Stimulated activated CD8-positive, alpha-beta memory T cell treated with anti-CD3 and anti-CD28 coated beads, Interleukin-12 subunit alpha, Interleukin-12 subunit beta, amount 100 ng/mL, for 4 hours (primary cell): ENCODE data around the gene ASMTL.
"Not testable (repeated sequence)": the region's sequence is repeated elsewhere in the genome, so short reads cannot be mapped to it uniquely, and the experiment has no call there.

Experiments
- DNase-seq: peaks from one replicate; pipeline ENCODE4 v3.0.0-alpha.2; 2020; ENCODE audit warnings: low read depth

Gene ASMTL, protein sequence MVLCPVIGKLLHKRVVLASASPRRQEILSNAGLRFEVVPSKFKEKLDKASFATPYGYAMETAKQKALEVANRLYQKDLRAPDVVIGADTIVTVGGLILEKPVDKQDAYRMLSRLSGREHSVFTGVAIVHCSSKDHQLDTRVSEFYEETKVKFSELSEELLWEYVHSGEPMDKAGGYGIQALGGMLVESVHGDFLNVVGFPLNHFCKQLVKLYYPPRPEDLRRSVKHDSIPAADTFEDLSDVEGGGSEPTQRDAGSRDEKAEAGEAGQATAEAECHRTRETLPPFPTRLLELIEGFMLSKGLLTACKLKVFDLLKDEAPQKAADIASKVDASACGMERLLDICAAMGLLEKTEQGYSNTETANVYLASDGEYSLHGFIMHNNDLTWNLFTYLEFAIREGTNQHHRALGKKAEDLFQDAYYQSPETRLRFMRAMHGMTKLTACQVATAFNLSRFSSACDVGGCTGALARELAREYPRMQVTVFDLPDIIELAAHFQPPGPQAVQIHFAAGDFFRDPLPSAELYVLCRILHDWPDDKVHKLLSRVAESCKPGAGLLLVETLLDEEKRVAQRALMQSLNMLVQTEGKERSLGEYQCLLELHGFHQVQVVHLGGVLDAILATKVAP

DNA sequence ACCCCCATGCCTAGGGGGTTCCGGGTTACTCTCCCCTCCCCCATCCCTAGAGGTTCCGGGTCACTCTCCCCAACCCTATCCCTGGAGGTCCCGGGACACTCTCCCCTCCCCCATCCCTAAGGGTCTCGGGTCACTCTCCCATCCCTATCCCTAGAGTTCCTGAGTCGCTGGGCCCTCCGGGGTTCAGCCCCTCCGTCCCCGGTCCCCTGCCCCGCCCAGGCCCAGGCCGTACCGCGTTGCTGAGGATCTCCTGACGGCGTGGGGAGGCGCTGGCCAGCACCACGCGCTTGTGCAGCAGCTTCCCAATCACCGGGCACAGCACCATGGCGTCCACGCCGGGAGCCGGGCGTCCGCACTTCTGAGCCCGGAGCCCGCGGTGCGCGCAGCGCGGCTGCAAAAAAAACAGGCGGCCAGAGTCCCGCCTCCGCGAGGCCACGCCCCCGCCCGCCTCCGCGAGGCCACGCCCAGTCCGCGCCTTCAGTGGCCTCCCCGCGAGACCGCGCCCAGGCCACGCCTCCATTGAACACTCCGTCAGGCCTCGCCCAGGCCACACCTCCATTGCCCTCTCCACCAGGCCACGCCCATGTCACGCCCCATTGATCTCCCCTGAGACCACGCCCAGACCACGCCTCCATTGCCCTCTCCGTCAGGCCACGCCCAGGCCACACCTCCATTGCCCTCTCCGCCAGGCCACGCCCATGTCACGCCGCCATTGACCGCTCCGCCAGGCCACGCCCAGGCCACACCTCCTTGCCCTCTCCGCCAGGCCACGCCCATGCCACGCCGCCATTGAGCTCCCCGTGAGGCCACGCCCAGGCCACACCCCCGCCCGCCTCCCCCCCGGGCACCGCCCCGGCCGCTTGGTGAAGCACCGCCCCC lies at the start of gene ASMTL:
TSS of gene ASMTL (minus strand) at position 394 of the 879 bp plus-strand sequence. CDS start at position 325, 69 bp downstream.
- DNase-seq, result peak; percentile 100

DNA sequence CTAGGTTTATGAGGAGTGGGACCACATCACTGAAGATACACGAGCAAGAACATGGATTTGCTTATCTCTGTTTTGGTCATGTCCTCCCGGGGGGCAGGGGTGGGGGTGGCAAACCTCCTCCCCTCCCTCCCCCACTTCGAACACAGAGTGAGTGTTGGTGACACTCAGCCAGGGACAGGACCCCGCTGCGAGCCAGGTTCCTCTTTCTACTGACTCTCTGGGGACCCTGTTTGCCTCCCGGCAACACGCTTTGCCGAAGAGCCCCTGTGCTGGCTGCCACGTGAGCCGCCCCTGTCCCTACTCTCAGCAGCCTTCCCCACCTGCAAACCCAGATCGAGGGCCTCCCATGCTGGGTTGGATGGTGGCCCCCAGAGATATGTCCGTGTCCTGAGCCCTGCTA lies 49.5 kb upstream of the ASMTL start:
- DNase-seq, result no peak

DNA sequence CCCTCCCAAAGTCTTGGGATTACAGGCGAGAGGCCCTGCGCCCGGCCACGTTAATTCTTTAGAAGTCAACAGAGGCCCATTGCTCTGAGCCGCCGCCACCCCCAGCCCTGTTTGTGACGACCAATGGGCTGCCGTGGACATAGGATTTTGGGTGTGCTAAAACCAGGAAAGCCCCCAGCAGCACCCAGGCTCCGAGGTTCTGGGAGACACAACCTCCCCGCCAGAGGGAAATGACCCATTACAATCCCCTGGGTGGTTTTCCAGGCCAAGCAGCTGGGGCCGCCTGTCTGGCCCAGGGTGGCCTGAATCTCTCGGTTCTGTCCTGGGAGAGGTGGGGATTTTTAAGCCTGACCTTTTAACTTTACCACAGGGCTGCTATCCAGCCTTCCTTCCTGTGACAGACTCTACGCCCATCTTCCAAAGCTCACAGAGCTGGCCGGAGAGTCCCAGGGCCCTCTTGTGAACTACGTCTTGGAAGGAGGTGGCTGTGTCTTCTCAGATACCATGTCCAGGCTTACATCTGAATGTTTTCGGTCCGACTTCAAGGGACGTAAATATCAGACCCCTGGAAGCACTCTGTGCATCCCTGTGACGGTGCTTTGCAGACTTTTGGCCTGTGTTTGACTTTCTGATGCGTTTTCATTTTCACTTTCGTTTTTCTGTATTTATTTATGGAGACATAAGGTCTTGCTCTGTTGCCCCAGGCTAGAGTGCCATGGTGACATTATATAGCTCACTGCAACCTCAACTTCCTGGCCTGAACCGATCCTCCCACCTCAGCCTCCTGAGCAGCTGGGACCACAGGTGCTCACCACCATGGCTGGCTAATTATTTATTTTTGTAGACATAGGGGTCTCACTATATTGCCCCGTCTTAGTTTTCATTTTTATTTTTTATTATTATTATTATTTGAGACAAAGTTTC lies 48.3 kb upstream of the ASMTL start:
- no peak for DNase-seq

DNA sequence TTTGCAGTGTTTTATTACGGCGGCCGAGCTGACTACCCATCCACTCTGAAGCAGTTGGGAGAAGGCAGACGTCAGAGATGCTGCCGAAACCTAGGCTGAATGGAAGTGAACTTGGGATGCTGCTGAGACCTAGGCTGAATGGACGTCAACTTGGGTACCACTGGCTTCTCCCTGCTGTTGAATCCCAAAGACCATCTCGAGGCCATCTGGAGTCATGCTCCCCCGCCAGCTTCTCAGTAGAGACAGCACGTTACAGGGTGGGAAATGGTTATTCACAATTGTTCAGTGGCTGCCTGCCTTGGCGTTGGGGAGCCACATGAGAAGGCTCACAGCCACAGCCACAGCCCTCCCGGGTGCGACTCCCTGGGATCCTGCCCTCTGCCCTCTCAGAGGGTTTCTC lies 43.4 kb upstream of the ASMTL start:
- DNase-seq, result no peak

DNA sequence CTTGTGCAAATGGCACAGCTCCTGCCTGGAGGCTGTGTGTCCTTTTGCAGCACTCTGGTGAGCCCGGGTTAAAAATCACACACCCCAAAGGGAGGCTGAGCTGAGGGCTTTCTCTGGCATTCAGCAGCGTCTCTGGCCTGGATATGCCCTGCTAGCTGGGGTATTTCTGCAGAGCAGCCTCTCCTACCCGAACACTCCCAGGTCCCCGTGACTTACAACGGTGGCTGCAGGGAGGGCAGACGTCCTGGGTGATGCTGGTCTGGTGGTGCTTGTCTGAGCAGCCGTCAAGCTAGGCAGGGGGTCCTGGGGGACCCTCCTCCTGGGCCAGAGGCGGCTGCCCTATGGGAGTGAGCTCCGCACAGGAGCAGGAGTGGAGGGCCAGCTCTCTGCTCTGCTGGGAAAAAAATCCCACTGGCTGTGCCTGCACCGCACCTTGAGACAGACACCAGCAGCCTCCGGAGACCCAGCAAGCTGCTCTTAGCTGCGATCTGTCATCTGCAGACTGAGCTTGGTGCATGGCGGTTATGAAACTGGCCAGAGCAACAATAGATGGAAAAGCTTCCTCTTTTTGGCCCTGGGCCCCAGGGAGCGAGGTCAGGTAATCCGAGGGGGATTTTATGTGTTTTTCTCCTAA lies 41.3 kb upstream of the ASMTL start:
- no peak for DNase-seq

DNA sequence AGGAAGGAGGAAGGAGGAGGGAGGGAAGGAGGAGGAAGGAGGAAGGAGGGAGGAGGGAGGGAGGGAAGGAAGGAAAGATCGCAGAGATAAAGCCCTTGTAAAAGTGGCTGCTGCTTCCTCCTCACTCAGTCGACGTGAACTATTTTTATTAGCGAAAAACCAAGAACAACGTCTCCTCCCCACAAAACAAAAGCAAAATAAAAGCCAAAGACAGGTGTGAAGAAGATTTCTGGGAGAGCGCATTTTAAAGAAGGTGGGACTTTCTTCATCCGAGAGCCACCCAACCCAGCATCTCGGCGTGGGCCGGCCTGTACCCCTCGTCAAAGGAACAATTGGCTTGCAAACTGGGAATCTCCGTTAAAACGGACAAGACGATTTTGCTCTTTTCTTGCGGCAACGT lies 40.7 kb upstream of the ASMTL start:
- no peak for DNase-seq

DNA sequence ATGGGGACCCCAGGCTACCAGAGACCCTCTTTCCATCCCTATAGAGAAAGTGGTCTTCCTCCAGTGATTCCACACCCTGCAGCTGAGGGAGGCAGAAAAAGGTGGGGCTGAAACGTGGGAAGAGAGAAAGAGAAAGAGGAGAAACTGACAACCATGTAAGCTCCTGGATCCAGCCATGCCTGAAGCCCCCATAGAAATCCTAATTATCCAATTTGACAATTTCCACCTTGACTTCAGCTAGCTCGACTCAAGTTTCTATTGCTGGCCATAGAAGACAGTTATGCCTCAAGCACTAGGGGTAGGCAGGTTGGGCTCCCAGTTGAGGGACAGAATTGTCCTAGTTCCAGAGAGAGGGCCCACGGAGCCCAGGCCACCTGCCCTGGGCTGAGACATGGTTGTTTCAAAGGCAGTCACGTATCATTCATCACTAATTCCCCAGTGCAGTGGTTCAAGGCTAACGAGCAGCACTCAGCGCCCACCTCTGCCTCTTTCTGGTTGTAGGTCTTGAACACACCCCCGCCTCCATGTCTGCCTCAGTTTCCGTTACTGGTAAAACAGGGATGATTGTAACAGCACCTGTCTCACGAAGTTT lies 39.8 kb upstream of the ASMTL start:
- DNase-seq, result no peak

DNA sequence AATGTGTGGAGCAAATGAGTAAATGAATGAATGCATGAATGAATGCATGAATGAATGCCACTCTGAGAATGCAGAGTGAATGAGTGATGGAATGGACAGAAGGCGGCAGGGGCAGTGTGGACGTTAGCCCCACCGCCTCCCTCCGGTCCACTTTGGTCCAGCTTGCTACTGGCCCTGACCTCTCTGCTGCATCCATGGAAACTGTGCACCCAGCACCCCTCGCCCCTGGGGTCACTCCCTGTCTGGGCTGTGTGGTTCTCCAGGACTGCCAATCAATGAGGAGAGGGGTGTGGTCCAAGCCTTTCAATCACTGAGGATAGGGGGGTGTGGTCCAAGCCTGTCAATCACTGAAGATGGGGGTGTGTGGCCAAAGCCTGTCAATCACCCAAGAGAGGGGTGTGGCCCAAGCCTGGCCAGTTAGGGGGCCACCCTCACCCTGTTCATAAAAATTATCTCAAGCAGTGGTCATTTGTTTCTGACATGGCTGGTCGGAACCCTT lies 39.2 kb upstream of the ASMTL start:
- DNase-seq, result no peak

DNA sequence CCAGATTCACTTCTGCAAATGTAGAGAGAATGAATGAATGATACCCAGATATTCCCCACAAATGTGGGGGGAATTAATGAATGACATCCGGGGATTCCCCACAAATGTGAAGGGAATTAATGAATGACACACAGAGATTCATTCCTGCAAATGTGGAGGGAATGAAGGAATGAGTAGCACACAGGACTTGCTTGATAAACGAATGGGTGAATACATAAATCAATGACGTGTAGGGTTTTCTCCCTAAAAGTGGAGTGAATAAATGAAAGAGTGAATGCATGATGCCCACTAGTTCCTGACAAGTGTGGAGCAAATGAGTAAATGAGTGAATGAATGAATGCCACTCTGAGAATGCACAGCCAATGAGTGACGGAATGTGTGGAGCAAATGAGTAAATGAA lies 38.5 kb upstream of the ASMTL start:
- DNase-seq, result not testable (repeated sequence)

DNA sequence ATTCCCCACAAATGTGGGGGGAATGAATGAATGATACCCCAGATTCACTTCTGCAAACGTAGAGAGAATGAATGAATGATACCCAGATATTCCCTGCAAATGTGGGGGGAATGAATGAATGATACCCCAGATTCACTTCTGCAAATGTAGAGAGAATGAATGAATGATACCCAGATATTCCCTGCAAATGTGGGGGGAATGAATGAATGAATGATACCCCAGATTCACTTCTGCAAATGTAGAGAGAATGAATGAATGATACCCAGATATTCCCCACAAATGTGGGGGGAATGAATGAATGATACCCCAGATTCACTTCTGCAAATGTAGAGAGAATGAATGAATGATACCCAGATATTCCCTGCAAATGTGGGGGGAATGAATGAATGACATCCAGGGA lies 38.0 kb upstream of the ASMTL start:
- DNase-seq, result not testable (repeated sequence)

DNA sequence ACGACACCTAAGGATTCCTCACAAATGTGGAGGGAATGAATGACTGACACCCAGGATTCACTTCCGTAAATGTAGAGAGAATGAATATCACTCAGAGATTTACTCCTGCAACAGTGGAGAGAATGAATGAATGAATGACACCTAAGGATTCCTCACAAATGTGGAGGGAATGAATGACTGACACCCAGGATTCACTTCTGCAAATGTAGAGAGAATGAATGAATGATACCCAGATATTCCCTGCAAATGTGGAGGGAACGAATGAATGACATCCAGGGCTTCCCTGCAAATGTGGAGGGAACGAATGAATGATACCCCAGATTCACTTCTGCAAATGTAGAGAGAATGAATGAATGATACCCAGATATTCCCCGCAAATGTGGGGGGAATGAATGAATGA lies 36.6 kb upstream of the ASMTL start:
- DNase-seq, result not testable (repeated sequence)

DNA sequence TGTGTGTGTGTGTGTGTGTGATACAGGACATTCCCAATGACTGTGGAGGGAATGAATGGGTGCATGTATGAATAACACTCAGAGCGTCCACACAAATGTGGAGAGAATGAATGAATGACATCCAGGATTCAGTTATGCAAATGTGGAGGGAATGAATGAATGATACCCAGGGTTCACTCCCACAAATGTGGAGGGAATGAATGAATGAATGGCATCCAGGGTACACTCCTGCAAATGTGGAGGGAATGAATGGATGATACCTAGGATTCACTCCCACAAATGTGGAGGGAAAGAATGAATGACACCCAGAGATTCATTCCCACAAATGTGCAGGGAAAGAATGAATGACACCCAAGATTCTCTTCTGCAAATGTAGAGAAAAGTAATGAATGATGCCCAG lies 36.0 kb upstream of the ASMTL start:
- DNase-seq, result no peak

DNA sequence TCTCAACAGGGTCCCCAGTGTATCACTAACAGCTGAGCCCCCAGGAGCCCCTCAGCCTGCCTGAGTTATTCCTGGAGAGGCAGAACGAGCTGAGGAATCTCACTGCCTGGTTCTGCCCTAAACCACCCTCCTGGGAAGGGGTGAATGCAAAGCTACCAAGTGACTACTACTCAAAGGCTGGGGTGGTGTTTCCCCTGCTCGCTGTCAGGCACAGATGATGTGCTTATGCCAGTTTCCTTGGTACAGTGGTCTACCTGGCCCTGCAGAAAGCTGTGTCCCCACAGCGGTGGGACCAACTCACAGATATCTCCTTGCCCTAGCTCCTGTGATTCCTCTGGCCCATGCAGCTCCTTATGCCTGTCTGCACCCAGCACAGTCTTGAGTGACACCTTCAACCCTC lies 35.4 kb upstream of the ASMTL start:
- no peak for DNase-seq

DNA sequence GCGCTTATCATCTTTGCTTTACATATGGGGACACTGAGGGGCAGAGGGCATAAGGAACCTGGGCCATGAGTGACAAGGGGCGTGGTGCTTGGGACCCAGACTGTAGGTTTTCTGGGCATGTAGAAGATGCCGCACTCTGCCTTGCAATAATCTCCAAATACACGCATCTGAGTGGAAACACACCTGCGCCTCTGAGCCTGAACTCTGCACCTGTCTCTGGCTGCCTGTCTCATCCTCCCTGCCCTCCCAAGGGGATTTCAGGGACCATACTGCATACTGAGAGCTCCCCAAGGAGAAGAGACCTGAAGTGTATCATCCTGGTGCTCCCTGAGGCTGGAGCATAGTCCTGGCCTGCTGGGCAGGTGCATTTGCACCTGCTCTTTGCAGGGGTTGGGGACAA lies 34.7 kb upstream of the ASMTL start:
- no peak for DNase-seq

DNA sequence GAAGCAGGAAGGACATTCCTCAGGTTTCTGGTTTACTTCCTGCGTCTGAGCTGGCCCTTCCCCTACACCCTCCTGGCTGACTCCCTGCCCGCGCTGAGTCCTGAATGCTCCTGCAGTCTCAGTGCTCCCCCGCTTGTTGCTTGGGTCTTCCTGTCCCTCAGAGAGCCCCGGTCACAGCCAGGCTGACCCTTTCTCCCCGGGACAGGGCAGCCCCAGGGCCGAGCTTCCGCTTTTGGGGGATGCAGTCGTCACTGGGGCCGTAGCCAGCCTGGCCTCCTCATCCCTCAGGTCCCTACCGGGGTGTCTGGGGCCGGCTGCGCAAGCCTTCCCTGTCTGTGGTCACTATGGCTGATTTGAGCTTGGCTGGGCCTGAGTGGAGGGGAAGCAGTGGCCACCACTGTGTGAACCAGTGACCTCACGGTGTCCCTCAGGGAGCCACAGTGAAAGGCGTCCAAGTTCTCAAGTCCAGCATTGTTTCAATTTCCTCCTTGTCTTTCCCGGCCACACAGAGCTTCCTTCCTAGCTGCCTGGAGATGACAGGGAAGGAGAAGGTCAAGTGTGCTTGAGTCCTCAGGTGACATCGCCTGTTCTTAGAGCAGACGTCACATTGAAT lies 34.1 kb upstream of the ASMTL start:
- no peak for DNase-seq

DNA sequence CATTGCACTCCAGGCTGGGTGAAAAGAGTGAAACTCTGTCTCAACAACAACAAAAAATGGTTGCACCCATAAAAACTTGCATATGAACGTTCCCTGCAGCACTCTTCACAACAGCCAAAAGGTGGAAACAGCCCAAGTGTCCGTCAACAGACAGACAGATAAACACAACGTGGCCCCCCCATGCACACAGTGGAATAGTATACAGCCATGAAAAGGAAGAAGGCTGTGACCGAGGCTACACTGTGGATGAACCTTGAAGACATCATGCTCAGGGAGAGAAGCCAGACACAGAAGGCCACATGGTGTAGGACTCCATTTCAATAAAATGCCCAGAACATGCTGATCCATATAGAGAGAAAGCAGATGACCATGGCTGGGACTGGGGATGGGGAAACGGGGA lies 33.5 kb upstream of the ASMTL start:
- DNase-seq, result no peak

DNA sequence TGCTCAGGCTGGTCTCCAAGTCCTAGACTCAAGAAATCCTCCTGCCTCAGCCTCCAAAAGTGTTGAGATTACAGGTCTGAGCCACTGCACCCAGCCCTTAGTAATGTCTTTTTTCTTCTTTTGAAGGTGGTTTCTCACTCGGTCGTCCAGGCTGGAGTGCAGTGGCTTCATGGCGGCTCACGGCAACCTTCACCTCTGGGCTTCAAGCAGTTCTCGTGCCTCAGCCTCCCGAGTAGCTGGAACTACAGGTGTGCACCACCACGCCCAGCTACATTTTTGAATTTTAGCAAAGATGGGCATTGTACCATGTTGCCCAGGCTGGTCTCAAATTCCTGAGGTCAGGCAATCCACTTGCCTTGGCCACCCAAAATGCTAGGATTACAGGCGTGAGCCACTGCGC lies 32.3 kb upstream of the ASMTL start:
- no peak for DNase-seq

DNA sequence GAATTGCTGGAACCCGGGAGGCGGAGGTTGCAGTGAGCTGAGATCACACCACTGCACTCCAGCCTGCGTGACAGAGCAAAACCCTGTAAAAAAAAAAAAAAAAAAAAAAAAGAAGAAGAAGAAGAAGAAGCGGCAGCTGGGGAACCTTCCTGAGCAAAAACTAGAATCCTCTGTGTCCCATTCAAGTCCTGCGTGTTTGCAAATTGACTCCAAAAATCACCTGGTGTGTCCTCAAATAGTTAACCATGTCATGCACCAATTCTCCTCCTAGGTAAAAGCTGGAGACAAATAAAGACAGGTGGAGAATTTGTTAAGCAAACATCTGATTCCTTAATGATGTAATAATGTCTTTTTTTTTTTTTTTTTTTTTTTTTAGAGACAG lies 31.9 kb upstream of the ASMTL start:
- no peak for DNase-seq

DNA sequence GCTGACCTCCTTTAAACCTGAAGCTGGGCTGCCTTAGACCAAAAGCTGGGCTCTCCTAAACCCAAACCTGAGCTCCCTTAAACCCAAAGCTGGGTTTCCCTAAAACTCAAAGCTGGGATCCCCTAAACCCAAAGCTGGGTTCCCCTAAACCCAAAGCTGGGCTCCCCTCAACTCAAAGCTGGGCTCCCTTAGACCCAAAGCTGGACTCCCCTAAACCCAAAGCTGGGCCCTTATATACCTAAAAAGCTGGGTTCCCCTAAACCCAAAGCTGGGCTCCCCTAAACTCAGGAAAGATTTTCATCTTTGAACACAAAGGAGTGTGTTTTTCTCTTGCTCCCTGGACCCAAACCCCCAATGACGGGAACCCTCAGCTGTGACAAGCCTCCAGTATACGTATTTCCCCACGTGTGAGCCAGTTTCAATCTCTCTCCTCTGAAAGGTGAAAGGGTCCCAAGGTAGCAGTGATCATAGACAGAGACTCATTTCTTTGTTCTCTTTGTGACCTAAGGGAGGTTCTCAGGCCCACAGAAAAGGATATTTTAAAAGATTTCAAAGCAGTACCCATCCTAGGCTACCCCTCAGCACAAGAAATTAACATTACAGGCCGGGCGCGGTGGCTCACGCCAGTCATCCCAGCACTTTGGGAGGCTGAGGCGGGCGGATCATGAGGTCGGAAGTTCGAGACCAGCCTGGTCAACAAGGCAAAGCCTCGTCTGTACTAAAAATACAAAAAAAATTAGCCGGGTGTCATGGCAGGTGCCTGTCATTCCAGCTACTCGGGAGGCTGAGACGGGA lies 31.3 kb upstream of the ASMTL start:
- DNase-seq, result no peak
